Left colon (tissue), 2 donors: Measurements from ENCODE around the gene CDH26. TPM values are rescaled to one million over a fixed set of nuclear protein-coding genes. Genes with fewer than 3 reads are reported as not detected.
A peak's percentile ranks its signal among the peaks of the same experiment; 100 is the strongest.

Experiments used
- ATAC-seq: fragments of 200-7000 bp; cut with Tn5 transposase; one replicate; pipeline ENCODE4 v1.9.1; 2020; ENCODE audit warnings: mild to moderate bottlenecking, moderate library complexity
- DNase-seq, 2 donors: peaks; one replicate each; pipeline ENCODE4 v3.0.0-alpha.2; 2020
- intact Hi-C, 2 donors: fragments of 100-400 bp; cut with DNase I in 1 of 2; cut with micrococcal nuclease in 1 of 2; formaldehyde crosslinking; loops; one replicate each; pipeline versions ENCODE4 v1.11.2 to v1.14.0; 2022; cut with DNase I, micrococcal nuclease
- total RNA-seq, 2 donors: library from RNA; stranded (reverse); fragmentation: NEBNext Ultra II Directional; extraction: Animal tissue kit (Norgen Biotek cat#: 25700); gene quantifications; one replicate each; pipeline ENCODE4 v1.2.1, GENCODE V29; 2021
- donor health status: DM: no; HTN: no; CAD: no.
- donor health status: DM: yes; HTN: yes; CAD: no.

Gene CDH26
- total RNA-seq, 2 donors from 2014 or later, result 0.43 to 0.45 TPM

DNA sequence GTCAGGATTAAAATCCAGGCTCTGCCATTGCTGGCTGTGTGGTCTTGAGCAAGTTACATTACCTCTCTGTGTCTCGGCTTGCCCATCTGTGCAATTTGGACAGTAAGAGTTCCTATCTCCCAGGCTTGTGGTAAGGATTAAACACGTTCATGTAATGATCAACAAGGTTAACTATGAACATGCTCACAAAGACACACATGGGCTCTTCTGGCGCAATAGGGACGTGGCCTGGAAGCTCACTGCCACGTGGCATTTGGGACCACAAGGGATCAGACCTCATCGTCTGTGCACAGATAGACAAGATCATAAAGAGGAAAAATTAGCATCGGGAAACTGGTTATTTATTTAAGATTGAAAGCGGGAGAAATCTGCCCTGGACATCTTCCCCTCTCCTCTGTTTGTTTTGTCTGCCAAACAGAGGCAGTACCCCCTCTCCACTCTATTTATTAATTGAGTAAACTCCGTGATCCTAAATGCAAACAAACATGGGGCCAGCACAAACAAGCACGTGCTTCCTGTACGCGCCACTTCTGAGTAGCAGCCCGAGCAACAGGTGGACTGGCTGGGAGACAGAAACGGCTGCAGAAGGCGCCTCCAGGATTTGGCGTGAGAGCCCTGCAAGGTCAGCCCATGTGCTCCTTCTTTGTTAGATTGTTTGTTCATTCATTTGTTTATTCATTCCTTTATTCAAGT is 95.0 kb downstream of the CDH26 start:
- no peak for DNase-seq
- intact Hi-C loops, result no loop called here
- no peak for ATAC-seq

DNA sequence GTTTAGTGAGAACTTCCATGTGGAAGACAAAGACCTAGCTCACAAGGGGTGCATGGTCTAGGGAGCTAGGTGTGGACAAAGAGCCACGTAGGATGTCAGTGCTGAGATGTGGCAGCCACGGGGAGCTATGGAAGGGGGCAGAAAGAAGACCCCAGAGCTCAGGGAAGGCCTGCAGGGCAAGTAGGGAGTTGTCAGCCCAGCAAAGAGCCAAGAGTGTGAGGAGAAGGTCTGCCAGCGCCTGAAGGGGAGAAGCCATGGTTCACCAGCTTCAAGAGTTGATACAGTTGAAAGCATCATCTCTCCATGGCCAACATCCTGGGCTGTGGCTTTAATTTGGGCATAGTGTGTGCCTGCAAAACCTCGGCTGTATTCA is 95.6 kb downstream of the CDH26 start:
- no peak for DNase-seq
- intact Hi-C loops, result no loop called here
- no peak for ATAC-seq

DNA sequence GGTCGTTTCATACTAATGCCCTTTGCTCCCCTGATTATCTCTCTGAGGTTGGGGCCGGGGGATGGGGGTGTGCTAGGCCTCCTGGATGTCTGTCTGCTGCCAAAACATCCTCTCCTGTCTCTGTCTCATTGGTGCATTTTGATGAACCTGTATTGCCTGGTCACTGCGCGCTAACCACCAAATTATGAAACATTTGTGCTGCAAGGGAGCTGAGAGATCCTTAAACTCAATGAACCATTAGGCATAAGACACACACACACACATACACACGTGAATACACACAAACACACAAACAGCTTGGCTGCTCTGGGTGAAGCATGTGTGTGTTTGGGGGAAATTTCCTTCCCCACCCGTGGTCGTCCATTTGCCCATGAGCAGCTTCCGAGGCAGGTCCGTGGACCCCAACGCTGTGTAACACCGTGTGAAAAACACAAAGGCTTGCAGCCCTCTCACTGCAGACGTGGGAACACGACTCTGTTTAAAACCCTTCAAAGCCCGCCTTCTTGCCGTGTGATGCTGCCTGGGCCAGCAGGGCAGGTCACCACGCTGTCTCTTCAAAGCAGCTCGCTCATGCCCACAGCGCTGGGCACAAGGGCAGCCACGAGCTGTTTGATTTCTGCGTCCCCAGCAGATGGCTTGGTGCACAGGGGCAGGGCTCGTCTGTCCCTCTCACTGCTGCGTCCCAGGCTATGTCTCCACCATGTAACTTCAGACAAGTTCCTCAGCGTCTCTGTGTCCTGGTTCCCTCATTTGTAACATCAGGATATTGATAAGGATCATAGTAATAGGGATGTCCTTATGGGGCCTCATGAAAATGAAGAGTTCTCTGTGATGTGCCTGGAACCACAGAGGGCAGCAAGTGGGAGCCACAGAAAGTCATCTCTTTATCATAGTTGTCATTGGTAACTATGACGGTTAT is 96.8 kb downstream of the CDH26 start:
- DNase-seq (no peak), ATAC-seq (no peak)
- intact Hi-C loops, result no loop called here

DNA sequence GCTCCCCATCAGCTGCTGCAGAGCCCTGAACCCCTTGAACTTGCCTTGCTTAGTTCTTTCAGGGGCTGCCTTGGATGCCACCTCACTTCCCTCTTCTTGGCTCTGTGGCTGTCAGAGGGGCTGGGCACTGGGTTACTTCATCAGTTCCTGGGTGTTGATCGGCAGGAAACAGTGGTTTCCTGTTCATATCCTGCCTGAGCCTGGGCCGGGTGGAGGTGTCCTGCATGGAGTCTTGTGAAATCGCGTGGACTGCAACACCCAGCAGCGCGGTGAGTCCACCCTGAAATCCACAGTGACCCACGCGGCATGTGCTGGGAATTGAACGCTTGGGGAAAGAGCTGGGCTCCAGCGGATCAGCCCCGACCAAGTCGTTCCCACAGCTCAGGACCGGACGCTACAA is 97.5 kb downstream of the CDH26 start:
- intact Hi-C loops, result no loop called here
- DNase-seq, result peak; percentile 17 to 53
- peak; percentile 20 for ATAC-seq

DNA sequence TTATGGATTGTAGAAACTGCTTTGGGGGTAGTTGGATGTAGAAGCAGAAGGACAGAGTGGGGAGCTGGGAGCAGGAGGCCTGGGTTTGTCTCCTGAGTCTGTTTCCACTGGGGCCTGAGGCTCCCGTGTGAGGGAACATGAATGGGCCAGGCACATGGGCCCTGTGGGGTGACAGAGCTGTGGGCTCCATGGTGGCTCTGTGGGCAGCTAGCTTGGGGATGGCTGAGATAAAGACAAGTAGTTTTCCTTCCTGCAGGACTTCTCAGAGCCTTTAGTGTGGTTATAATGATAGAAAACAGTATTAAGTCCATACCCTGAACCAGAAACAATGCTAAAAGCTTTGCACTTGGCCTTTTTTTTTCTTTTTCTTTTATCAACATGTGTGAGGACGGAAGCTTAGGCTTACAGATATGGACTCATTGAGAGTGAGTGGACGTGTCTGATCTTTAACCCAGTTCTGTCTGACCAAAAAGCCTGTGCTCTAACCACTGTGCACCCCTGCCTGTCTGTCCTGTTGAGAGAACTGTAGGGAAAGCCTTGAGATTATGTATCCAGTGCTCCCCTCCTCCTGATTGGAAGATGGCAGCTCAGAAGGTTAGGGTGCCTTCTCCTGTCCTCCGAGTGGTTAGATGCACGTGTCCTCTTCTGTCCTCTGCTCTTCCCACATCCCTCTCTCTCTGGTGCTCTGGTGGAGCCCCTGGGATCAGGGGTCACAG is 98.3 kb downstream of the CDH26 start:
- ATAC-seq (no peak), DNase-seq (no peak)
- intact Hi-C loops, result no loop called here

DNA sequence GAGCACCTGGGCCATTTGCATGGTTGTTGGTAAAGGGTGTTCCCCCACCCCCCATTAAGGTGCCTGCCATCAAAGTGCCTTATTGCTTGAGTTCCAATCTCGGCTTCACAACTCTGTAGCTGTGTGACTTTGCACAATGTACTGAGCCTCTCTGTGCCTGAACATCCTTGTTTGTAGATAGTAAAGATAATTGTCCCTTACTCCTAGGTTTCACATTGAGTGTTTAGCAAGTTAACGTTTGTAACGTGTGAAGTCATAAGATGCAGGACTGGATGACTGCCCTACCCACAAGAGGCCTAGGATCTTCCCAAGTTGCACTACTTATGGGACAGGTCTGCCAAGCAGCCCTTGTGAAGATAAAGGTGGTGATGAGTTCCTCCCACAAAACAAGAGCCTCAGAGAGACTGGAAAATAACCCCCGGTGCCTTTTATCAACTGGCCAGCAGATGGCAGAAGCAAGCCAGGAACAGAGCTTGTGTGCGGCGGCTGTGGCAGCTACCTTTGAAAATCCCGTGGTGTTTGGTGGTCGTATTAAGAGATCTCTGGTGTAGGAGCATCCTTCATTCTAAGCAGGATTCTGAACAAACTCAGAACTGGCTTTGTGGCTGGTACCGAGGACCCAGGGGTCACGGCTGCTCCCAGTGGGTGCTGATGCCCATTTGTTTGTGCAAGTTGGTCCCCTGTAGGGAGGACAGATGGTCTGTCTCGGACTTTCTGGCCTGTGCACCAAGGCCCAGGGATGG is 99.1 kb downstream of the CDH26 start:
- ATAC-seq (peak; percentile 45), DNase-seq (peak; percentile 39 to 51)
- intact Hi-C loops, result no loop called here

DNA sequence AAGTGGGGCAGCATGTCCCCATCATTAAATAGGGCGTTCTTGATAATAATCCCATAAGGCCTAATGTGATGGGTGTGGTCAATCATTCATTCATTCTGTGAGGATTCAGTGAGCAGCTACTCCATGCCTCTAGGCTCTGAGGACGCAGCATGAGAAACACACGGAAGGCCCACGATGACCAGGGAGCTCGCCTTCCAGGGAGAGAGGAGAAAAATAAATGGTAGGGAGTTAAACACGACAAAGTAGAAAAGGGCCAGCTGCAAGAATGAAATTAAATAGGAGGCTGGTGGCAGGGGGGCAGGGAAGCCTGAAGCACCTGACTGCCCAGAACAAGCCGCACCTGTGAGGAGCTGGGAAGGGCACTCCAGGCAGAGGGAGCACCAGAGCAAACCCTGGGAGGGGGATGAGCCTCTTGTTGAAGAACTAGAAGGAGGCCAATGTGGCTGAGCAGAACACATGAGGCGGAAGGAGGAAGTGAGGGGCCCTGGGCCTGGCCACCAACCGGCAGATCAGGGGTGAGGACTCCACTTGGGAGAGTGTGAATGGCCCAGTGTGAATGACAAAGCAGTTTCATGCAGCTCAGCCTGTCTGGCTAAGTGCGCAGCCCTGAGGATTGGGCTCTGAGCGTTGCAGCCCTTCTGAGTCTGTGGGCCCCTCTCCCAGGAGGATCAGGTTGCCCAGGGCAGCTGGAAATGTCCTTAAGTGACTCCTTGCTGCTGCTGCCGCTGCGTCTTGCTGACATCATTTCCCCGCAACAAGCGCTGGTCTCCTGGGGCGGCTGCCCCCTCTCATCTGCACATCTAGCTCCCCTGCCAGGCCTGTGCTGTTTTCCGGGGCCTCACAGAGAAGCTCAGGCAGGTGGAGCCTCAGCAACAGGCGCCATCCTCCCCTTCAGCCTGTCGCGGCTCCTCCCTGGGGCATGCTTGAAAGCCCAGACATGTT is 99.9 kb downstream of the CDH26 start:
- intact Hi-C loops, result no loop called here
- DNase-seq (peak in 1 of 2 donors; percentile 14), ATAC-seq (no peak)

DNA sequence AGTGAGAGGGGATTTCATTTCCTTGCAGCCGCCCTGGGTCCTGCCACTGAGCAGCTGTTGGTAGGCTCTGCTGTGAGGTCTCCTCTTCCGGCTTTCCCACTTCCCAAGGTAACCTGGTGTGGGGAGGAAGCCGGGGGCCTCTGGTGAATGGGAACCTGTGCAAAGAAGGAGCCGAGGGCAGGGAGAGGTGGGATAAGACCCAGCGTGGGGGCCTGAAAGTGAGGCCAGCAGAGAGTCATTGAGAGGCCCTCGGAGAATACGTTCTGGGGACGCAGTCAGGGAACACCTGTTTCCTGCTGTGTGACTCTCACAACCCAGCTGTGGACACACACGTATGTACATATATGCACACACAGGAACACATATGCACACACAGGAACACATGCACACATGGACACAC is 100.7 kb downstream of the CDH26 start:
- ATAC-seq, result no peak
- DNase-seq, result no peak
- intact Hi-C loops, result no loop called here

DNA sequence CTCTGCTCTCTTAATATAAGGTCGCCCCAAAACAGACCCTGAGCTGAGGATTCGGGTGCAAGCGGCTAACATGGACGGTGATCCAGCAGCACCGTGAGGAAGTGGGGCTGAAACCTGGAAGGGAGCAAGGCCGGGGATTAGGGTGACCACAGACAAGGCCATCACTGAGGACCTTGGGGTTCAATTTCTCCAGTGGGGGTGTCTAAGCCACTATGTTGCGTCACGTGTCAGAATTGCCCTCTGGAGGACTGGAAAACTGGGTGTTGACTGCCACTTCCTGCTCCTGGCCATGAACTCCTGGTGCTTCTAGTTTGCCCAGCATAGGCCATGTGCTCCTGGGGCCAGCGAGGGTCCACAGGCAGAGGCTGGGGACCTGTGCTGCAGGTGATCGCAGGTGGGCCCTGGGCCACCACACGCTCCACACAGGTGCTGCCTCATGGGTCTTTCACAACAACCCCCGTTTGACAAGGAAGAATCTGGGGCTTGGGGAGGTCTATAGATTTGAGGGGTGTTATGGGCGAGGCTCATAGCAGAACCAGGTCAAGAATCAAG is 101.9 kb downstream of the CDH26 start:
- ATAC-seq (no peak), DNase-seq (no peak)
- intact Hi-C loops, result no loop called here

DNA sequence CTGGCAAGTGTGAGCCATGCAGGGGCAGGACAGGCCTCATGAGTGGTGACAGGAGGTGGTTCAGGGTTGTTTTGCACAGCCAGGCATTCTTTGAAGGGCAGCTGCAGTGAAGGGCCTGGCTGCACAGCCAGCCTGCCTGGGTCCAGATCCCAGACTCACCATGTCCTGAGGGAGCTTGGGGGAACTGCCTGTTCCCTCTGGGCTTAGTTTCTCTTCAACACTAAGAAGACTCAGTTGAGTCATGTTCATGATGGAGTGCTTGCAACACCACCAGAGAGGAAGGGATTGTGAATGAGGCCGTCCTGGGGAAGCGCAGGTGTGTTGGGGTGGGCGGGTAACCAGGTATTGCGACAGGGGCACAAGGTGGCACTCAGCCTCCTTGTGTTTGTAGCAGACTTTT is 102.4 kb downstream of the CDH26 start:
- ATAC-seq (no peak), DNase-seq (no peak)
- intact Hi-C loops, result no loop called here

DNA sequence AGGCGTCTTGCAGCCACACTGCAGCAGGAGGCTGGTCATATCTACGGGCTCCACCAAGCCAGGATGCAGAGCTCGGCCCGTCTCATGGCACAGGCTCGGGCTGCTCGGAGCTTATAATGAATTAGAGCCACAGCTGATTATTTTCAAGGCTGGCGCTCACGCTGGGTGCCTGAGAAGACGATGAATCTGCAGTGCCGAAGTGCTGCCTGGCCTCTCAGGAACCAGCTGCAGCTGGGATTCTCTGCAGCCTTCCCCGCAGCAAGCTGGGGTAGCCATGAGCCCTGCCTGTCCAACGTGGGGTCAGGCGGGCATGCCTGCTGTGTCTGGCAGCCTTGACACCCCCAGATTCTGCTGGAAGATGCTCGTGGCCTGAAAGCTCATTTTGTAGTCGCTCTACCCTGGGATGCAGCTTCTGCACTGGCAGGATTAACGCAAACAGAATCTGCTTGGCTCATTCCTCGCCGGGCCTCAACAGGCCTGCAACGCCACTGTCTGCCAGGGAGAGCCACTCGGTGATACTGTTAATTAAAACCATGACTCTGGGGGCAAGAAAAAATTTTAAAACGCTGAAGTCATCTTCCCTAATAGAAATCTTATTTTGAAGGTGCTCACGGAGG is 104.3 kb downstream of the CDH26 start:
- DNase-seq (no peak), ATAC-seq (no peak)
- intact Hi-C loops, result no loop called here

DNA sequence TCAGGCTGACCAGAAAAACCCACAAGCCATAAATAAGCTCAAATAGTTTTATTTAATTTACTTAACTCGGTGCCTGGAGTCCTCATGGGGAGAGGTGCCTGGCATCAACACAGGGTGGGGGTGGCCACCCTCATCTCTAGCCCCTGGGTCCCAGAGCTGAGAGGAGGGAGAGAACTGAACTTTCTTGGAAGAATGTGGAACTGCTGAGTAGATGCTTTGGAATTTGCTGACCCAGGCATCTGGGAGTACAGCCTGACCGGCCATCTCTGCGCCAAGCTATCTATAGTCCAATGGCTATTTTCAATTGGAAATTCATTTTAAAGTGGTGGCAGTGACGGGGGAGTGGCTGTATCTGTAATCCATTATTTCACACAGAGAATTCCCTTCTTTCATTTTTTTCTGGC is 104.8 kb downstream of the CDH26 start:
- ATAC-seq, result no peak
- DNase-seq, result no peak
- intact Hi-C loops, result no loop called here

DNA sequence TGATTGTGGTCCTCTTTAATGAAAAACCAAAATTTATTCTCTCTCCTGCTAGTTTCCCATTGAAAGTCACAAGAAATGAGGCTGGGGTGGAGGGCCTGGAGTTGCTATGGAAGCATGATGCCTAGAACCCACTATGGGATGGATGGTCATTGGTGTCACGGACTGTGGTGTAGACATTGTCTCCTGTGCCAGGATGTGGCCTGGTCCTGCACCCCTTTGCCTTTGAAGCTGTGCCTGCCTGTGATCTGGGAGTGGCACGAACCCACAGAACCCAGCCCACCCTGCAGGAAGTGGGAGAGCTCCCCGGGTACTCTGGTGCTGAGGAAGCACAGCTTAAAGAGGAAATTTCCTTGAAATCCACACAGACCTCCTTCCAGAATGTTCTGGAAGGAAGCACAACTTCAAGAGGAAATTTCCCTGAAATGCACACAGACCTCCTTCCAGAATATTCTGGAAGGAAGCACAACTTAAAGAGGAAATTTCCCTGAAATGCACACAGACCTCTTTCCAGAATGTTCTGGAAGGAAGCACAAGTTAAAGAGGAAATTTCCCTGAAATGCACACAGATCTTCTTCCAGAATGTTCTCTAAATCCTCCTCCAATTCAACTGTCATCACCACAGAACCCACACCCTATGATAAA is 105.6 kb downstream of the CDH26 start:
- no peak for ATAC-seq
- DNase-seq, result no peak
- intact Hi-C loops, result no loop called here
